NCI-H510A (cell line): ENCODE measurements around the gene CYP8B1.
"Not testable (repeated sequence)": the region's sequence is repeated elsewhere in the genome, so short reads cannot be mapped to it uniquely, and the experiment has no call there.

ENCODE experiments used
- DNase-seq: peaks from one replicate; lab custom pipeline; 2025; lab: John Stamatoyannopoulos, UW

The CYP8B1 gene

GRCh38 chr3:42884324-42884723 is 8.6 kb upstream of the CYP8B1 start:
- DNase-seq = no peak

- not testable (repeated sequence) for DNase-seq
Observed at GRCh38 chr3:42883251-42883930, 7.7 kb upstream of the CYP8B1 start.

GRCh38 chr3:42880601-42881451 is 5.1 kb upstream of the CYP8B1 start:
- peak; percentile 59 for DNase-seq

- no peak for DNase-seq
Observed at GRCh38 chr3:42880183-42880582, 4.5 kb upstream of the CYP8B1 start.

GRCh38 chr3:42877881-42878280 is 2.2 kb upstream of the CYP8B1 start:
- no peak for DNase-seq

- no peak for DNase-seq
Observed at GRCh38 chr3:42876940-42877720, 1.5 kb upstream of the CYP8B1 start.

GRCh38 chr3:42876401-42876800 is 722 bp upstream of the CYP8B1 start:
- no peak for DNase-seq

GRCh38 chr3:42874749-42875148 is 930 bp downstream of the CYP8B1 start:
- no peak for DNase-seq

GRCh38 chr3:42873221-42873982 is 2.3 kb downstream of the CYP8B1 start:
- DNase-seq = no peak

- no peak for DNase-seq
Observed at GRCh38 chr3:42872718-42873117, 3.0 kb downstream of the CYP8B1 start.

GRCh38 chr3:42871592-42872196 is 4.0 kb downstream of the CYP8B1 start:
- no peak for DNase-seq

GRCh38 chr3:42868841-42869240 is 6.8 kb downstream of the CYP8B1 start:
- no peak for DNase-seq

- DNase-seq = no peak
Observed at GRCh38 chr3:42867138-42867537, 8.5 kb downstream of the CYP8B1 start.

- no peak for DNase-seq
Observed at GRCh38 chr3:42865256-42865655, 10.4 kb downstream of the CYP8B1 start.

- DNase-seq = no peak
Observed at GRCh38 chr3:42864321-42864950, 11.2 kb downstream of the CYP8B1 start.

GRCh38 chr3:42856544-42856943 is 19.1 kb downstream of the CYP8B1 start:
- no peak for DNase-seq

GRCh38 chr3:42855547-42856380 is 19.9 kb downstream of the CYP8B1 start:
- no peak for DNase-seq

- no peak for DNase-seq
Observed at GRCh38 chr3:42855219-42855546, 20.5 kb downstream of the CYP8B1 start.

- DNase-seq = peak; percentile 55
Observed at GRCh38 chr3:42853739-42854302, 21.9 kb downstream of the CYP8B1 start.

- DNase-seq = no peak
Observed at GRCh38 chr3:42853056-42853455, 22.6 kb downstream of the CYP8B1 start.
